ENCODE results near the gene ONECUT1.

The ONECUT1 gene

GRCh38 chr15:52730594-52730993 lies 59.5 kb downstream of the ONECUT1 start:
- DNase-seq, result no peak

- DNase-seq, result no peak
Measured at GRCh38 chr15:52730173-52730572, 60.0 kb downstream of the ONECUT1 start.

GRCh38 chr15:52728899-52729298 lies 61.2 kb downstream of the ONECUT1 start:
- DNase-seq, result no peak

- DNase-seq, result no peak
Measured at GRCh38 chr15:52727815-52728214, 62.3 kb downstream of the ONECUT1 start.

GRCh38 chr15:52726195-52726594 lies 63.9 kb downstream of the ONECUT1 start:
- no peak for DNase-seq

- DNase-seq, result no peak
Measured at GRCh38 chr15:52718551-52718950, 71.6 kb downstream of the ONECUT1 start.

GRCh38 chr15:52717924-52718323 lies 72.2 kb downstream of the ONECUT1 start:
- no peak for DNase-seq

- DNase-seq, result no peak
Measured at GRCh38 chr15:52717481-52717880, 72.7 kb downstream of the ONECUT1 start.

- DNase-seq, result no peak
Measured at GRCh38 chr15:52716536-52716935, 73.6 kb downstream of the ONECUT1 start.

- no peak for DNase-seq
Measured at GRCh38 chr15:52715411-52715810, 74.7 kb downstream of the ONECUT1 start.

- DNase-seq, result no peak
Measured at GRCh38 chr15:52714968-52715367, 75.2 kb downstream of the ONECUT1 start.

- DNase-seq, result no peak
Measured at GRCh38 chr15:52710708-52711389, 79.3 kb downstream of the ONECUT1 start.

GRCh38 chr15:52710050-52710707 lies 80.0 kb downstream of the ONECUT1 start:
- DNase-seq, result no peak

- DNase-seq, result no peak
Measured at GRCh38 chr15:52709187-52709981, 80.8 kb downstream of the ONECUT1 start.

All from NCI-H1092 (cell line).